Small intestine (tissue), 16 donors: ENCODE results near the gene PIP5K1C. TPM values are rescaled to one million over a fixed set of nuclear protein-coding genes. Genes with fewer than 3 reads are reported as not detected.

ENCODE experiments used
- DNase-seq, 2 donors: peaks; one replicate each; pipeline versions ENCODE4 v3.0.0 to v3.0.0-alpha.2; 2013
- FAIRE-seq: peaks from 2 replicates; lab custom pipeline; 2012; peaks lifted over from hg19 to GRCh38; lab: Jason Lieb, UNC
- H3K27ac ChIP-seq, 3 donors: one replicate each; pipeline ENCODE4 v1.5.1; 2013; ENCODE audit warnings: low read length in 2 of 3, mild to moderate bottlenecking in 2 of 3, control low read depth in 1 of 3, inconsistent platforms in 1 of 3, low read depth in 1 of 3, moderate library complexity in 1 of 3
- H3K27me3 ChIP-seq, 3 donors: one replicate each; pipeline ENCODE4 v1.6.1; 2013; ENCODE audit warnings: low read length in 3 of 3, inconsistent platforms in 1 of 3; ENCODE audit not compliant: control insufficient read depth in 3 of 3, insufficient read depth in 3 of 3
- H3K36me3 ChIP-seq, 3 donors: one replicate each; pipeline ENCODE4 v1.6.1; 2013; ENCODE audit warnings: low read length in 3 of 3, inconsistent platforms in 1 of 3, low read depth in 1 of 3, mild to moderate bottlenecking in 1 of 3, moderate library complexity in 1 of 3; ENCODE audit not compliant: control insufficient read depth in 3 of 3, insufficient read depth in 2 of 3
- H3K4me1 ChIP-seq, 3 donors: one replicate each; pipeline ENCODE4 v1.6.1; 2013; ENCODE audit warnings: low read length in 2 of 3, inconsistent platforms in 1 of 3, low read depth in 1 of 3, mild to moderate bottlenecking in 1 of 3, moderate library complexity in 1 of 3; ENCODE audit not compliant: control insufficient read depth in 3 of 3, insufficient read depth in 2 of 3
- H3K4me3 ChIP-seq, 3 donors: one replicate each; pipeline ENCODE4 v1.5.1; 2013; ENCODE audit warnings: low read length in 3 of 3, control low read depth in 1 of 3, inconsistent platforms in 1 of 3, low read depth in 1 of 3, mild to moderate bottlenecking in 1 of 3, moderate library complexity in 1 of 3
- H3K9me3 ChIP-seq, 2 donors: one replicate each; pipeline ENCODE4 v1.6.1; 2013; ENCODE audit warnings: low read depth in 1 of 2, low read length in 1 of 2; ENCODE audit not compliant: control insufficient read depth in 2 of 2, insufficient read depth in 1 of 2
- WGBS, 3 donors: extraction: QIAGEN DNeasy Blood & Tissue Kit; methylation state at CpG; one replicate each; pipeline ENCODE4 v1.1.7; 2013; 5-methylcytosine and 5-hydroxymethylcytosine counted together
- long read RNA-seq, 10 donors: transcript quantifications; one replicate each; lab custom pipeline, GENCODE V29; 2026
- polyA plus RNA-seq, 4 donors: library from polyadenylated mRNA; stranded (reverse) in 3 of 4; unstranded in 1 of 4; fragments of 200-250 nt in 3 of 4; fragments of 120-200 nt in 1 of 4; gene quantifications; one replicate each; pipeline versions ENCODE4 v1.2.1 to v1.2.3, GENCODE V29; 2013
- donor health status: healthy with polysubstance abuse.
- donor health status: control.
- donor health status: control.
- donor health status: Bipolar disorder and iron deficiency.
- donor health status: healthy.

The PIP5K1C gene
- 10 to 100 TPM in 3 of 4 donors, 1 to 10 TPM in 1; 7.3 to 19.5 (median 13.5) TPM for polyA plus RNA-seq
- long read RNA-seq, donor 1, result 0 reads
- long read RNA-seq, donor 2, result 0 reads
- long read RNA-seq, donor 3, result 0 reads
- long read RNA-seq, donor 4, result 0 reads
- long read RNA-seq, donor 5, result 0 reads
- long read RNA-seq, donor 6, partial matches to known transcripts, result 0 of 4 reads
- long read RNA-seq, donor 6, other reads (novel, unspliced or antisense), result 0 of 4 reads
- long read RNA-seq, donor 7, full-length matches to known transcripts, result 5 of 5 reads
- long read RNA-seq, donor 7, partial matches to known transcripts, result 0 of 5 reads
- long read RNA-seq, donor 7, other reads (novel, unspliced or antisense), result 0 of 5 reads
- long read RNA-seq, donor 8, result 0 reads
- long read RNA-seq, donor 9, result 0 reads
- long read RNA-seq, donor 10, full-length matches to known transcripts, result 2 of 2 reads
- long read RNA-seq, donor 10, partial matches to known transcripts, result 0 of 2 reads
- long read RNA-seq, donor 10, other reads (novel, unspliced or antisense), result 0 of 2 reads

GRCh38 chr19:3700242-3701032, at the start of gene PIP5K1C:
Gene PIP5K1C, minus strand, starts transcription at chr19:3700468. Its CDS starts 78 bp downstream, at chr19:3700390.
- Histone ChIP-seq H3K4me3 (peak within 1 kb of the TSS; percentile 77 to 96 (median 84)), H3K4me1 (peaks cover 0 to 12% (median 0%) of the 10 kb centered on the region in 3 donors), H3K36me3 (peaks cover 0 to 10% (median 0%) of the 10 kb centered on the region in 3 donors), H3K9me3 (no peaks in the 10 kb centered on the region), H3K27ac (peak within 1 kb of the TSS; percentile 34 to 74 (median 45)), H3K27me3 (no peaks in the 10 kb centered on the region)
- FAIRE-seq (no peak), DNase-seq (peak; percentile 86 to 95)
- 2 to 4% (median 3%) methylated on average over 47 to 82 of the region's 82 CpGs for WGBS, 3 donors

- Histone ChIP-seq H3K27ac (no peak overlapping the region), H3K27me3 (no peaks in the 10 kb centered on the region), H3K4me1 (no peaks in the 10 kb centered on the region), H3K9me3 (peaks cover 0 to 4% of the 10 kb centered on the region in 2 donors), H3K36me3 (peaks cover 10 to 88% (median 26%) of the 10 kb centered on the region in 3 donors), H3K4me3 (no peak overlapping the region)
- DNase-seq (peak in 1 of 2 donors; percentile 26), FAIRE-seq (no peak)
- WGBS, 3 donors, result 50 to 72% (median 65%) methylated on average over 8 of the region's 8 CpGs
These were observed 48.7 kb upstream of the PIP5K1C start for GRCh38 chr19:3748965-3749364.

- DNase-seq, result no peak
- no peaks in the 10 kb centered on the region for H3K4me1 ChIP-seq
- H3K9me3 ChIP-seq, result peaks cover 0 to 4% of the 10 kb centered on the region in 2 donors
- no peaks in the 10 kb centered on the region for H3K27me3 ChIP-seq
- WGBS, 3 donors, result 75 to 86% (median 84%) methylated on average over 31 of the region's 31 CpGs
- no peak overlapping the region for H3K27ac ChIP-seq
- H3K4me3 ChIP-seq, result no peak overlapping the region
- H3K36me3 ChIP-seq, result peaks cover 9 to 79% (median 32%) of the 10 kb centered on the region in 3 donors
- no peak for FAIRE-seq
These were observed 46.2 kb upstream of the PIP5K1C start for GRCh38 chr19:3746371-3747056.

GRCh38 chr19:3745363-3746045, 45.2 kb upstream of the PIP5K1C start:
- H3K27me3 ChIP-seq, result no peaks in the 10 kb centered on the region
- DNase-seq, result no peak
- no peak for FAIRE-seq
- no peak overlapping the region for H3K27ac ChIP-seq
- no peak overlapping the region for H3K4me3 ChIP-seq
- no peaks in the 10 kb centered on the region for H3K4me1 ChIP-seq
- peaks cover 5 to 79% (median 27%) of the 10 kb centered on the region in 3 donors for H3K36me3 ChIP-seq
- WGBS, 3 donors, result 65 to 70% (median 67%) methylated on average over 8 of the region's 8 CpGs
- peaks cover 0 to 4% of the 10 kb centered on the region in 2 donors for H3K9me3 ChIP-seq

GRCh38 chr19:3743486-3743885, 43.2 kb upstream of the PIP5K1C start:
- H3K36me3 ChIP-seq, result peaks cover 4 to 80% (median 27%) of the 10 kb centered on the region in 3 donors
- FAIRE-seq, result no peak
- WGBS, 3 donors, result 95 to 98% (median 96%) methylated on average over 2 of the region's 2 CpGs

GRCh38 chr19:3740431-3740830, 40.2 kb upstream of the PIP5K1C start:
- H3K4me3 ChIP-seq, result no peak overlapping the region
- H3K9me3 ChIP-seq, result no peaks in the 10 kb centered on the region
- DNase-seq (no peak), FAIRE-seq (no peak)
- H3K27me3 ChIP-seq, result no peaks in the 10 kb centered on the region
- H3K36me3 ChIP-seq, result peaks cover 4 to 84% (median 29%) of the 10 kb centered on the region in 3 donors
- no peaks in the 10 kb centered on the region for H3K4me1 ChIP-seq
- no peak overlapping the region for H3K27ac ChIP-seq
- 94 to 95% (median 95%) methylated on average over 22 to 24 of the region's 24 CpGs for WGBS, 3 donors

More at GRCh38 chr19:3743486-3743885, 43.2 kb upstream of the PIP5K1C start:
- Histone ChIP-seq H3K9me3 (no peaks in the 10 kb centered on the region), H3K4me3 (no peak overlapping the region), H3K27me3 (no peaks in the 10 kb centered on the region), H3K4me1 (no peaks in the 10 kb centered on the region), H3K27ac (no peak overlapping the region)
- no peak for DNase-seq

GRCh38 chr19:3738477-3739220, 38.4 kb upstream of the PIP5K1C start:
- Histone ChIP-seq H3K27me3 (no peaks in the 10 kb centered on the region), H3K4me3 (no peak overlapping the region), H3K36me3 (peaks cover 3 to 87% (median 32%) of the 10 kb centered on the region in 3 donors), H3K4me1 (no peaks in the 10 kb centered on the region), H3K27ac (no peak overlapping the region), H3K9me3 (no peaks in the 10 kb centered on the region)
- DNase-seq (no peak), FAIRE-seq (no peak)
- WGBS, 3 donors, result 90 to 98% (median 94%) methylated on average over 32 of the region's 32 CpGs
